ENCODE measurements around the gene NUDT22.

The NUDT22 gene

GRCh38 chr11:64229090-64229743 lies 3.1 kb downstream of the NUDT22 start:
- no peak for DNase-seq (ENCODE audit: low read depth)

- DNase-seq (ENCODE audit: low read depth) = no peak
These were observed 3.7 kb downstream of the NUDT22 start for GRCh38 chr11:64229744-64230170.

DNA sequence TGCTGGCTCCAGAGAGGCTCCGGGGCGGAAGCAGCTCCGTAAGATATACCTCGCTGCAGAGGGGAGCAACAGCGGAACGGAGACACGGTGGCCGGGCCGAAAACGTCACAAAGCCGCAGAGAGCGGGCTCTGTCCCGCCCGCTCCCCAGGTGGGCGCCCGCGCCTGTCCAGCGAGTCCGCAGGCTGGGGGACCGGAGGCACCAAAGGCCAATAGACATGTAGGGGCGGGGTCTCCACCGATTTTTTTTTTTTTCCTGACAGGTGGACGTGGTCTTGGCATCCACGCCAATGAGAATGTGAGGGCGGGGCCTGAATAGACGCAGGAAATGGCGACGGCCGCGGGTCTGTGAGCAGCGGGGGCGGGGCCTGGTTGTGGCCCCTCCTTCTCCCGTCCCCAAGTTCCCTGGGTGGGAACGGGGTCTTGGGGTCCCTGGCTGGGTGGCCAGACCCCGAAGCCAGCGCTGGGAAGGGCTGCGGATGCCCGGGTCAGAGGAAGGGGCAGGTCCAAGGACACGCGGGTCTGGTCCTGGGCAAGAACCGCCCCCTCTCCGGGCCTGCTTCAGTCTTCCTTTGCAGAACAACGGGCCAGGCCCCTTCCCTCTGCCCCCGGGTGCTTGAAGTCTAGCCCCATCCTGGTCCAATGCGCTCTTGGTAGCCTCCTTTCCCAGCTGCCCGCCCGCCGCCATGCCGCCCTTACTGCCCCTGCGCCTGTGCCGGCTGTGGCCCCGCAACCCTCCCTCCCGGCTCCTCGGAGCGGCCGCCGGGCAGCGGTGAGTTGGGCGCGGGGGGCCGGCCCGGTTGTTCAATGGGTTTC lies 4.3 kb downstream of the NUDT22 start, which contains the start of gene DNAJC4:
Gene DNAJC4, plus strand, starts transcription at position 378 of the 814 bp plus-strand sequence. Its CDS starts 307 bp downstream, at position 685.
- DNase-seq (ENCODE audit: low read depth) = peak; percentile 68

GRCh38 chr11:64230985-64231365 lies 4.9 kb downstream of the NUDT22 start:
- DNase-seq (ENCODE audit: low read depth) = no peak

DNA sequence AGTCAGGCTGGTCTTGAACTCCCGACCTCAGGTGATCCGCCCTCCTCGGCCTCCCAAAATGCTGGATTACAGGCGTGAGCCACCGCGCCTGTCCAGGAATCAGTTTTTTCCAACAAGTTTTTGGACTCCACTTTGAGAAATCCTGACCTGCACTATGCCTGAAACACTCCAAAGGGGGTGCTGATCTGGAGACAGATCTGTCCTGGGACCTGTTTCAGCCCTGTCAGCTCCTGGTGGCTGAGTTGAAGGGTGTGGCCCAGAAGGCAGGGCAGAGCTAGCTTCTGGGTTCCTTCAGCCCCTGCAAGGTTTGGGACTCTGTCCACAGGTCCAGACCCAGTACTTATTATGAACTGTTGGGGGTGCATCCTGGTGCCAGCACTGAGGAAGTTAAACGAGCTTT lies 5.5 kb downstream of the NUDT22 start:
- no peak for DNase-seq (ENCODE audit: low read depth)

- DNase-seq (ENCODE audit: low read depth) = no peak
These were observed 6.3 kb downstream of the NUDT22 start for GRCh38 chr11:64232182-64232966.

DNA sequence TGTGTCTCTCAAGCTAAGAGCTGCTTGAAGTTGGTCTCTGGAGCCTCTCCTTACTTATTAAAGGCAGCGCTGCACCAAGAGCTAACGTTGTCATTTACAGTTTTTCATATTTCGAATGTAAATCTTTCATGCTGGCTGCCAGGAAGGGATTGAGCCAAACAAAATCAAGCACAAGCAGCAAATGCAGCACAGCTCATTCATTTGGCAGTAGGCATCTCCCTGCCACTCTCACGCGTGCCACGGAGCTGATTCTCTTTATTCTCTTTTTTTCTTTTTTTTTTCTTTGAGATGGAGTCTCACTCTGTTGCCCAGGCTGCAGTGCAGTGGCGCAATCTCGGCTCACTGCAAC lies 6.9 kb downstream of the NUDT22 start:
- DNase-seq (ENCODE audit: low read depth) = no peak

GRCh38 chr11:64233913-64234586 lies 8.0 kb downstream of the NUDT22 start, which contains the start of gene VEGFB:
VEGFB (plus strand) TSS chr11:64234584; CDS start chr11:64234834, 250 bp downstream.
- DNase-seq (ENCODE audit: low read depth) = peak; percentile 42

DNA sequence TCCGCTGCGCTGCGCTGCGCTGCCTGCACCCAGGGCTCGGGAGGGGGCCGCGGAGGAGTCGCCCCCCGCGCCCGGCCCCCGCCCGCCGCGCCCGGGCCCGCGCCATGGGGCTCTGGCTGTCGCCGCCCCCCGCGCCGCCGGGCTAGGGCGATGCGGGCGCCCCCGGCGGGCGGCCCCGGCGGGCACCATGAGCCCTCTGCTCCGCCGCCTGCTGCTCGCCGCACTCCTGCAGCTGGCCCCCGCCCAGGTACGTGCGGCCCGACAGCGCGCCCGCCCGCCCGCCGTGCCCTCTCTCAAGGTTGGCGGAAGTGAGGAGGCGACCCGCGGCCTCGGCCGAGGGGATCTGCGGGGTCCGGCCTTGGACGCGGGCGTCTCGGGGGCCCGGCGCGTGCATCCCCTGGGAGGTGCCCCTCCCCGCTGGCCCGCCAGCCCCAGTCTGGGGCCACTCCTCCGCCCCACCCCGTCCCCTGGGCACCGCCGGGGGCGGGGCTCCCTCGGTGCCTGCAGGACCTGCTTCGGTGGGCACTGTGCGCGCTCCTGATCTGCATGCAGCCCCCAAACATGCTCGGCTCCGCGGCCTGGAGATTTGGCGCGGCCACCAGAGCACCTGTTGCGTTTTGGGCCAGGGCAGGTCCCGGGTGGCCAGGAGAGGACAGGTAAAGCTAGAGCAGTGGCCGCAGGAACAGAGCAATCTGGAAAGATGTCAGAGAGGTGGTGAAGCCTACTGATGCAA lies 8.7 kb downstream of the NUDT22 start:
- DNase-seq (ENCODE audit: low read depth) = no peak

DNA sequence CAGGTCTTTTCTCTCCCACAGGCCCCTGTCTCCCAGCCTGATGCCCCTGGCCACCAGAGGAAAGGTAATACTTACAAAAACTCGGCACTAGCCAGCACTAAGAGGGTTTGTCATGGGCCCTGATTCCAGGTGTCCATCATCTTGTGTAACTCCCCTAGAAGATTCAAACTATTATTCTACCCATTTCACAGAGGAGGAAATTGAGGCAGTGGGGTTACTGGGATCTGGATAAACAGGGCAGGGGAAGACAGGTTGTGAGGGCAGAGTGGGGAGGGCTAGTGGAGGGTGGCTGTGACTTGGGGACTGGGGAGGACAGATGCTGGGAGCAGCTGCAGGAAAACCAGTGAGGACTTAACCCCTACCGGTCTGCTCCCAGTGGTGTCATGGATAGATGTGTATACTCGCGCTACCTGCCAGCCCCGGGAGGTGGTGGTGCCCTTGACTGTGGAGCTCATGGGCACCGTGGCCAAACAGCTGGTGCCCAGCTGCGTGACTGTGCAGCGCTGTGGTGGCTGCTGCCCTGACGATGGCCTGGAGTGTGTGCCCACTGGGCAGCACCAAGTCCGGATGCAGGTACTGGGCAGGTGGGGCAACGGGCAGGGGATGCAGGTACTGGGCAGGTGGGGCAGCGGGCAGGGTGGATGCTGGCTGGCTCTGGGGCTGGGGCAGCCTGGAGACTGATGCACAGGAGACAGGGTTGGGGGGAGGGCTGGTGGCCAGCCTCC lies 9.5 kb downstream of the NUDT22 start:
- no peak for DNase-seq (ENCODE audit: low read depth)

DNA sequence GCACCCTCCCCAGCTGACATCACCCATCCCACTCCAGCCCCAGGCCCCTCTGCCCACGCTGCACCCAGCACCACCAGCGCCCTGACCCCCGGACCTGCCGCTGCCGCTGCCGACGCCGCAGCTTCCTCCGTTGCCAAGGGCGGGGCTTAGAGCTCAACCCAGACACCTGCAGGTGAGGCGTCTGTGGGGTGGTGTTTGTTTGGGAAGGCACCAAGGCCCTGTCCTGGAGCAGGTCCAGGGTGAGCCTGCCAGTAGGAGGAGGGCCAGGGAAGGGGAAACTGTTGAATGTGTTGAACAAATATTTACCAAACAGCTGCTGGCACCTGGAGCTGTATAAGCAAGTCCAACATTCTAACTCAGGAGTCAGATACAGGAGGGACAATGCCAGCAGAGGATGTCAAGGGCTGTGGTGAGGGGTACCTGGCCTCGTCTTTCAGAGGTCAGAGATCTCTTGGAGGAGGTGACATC lies 11.4 kb downstream of the NUDT22 start:
- DNase-seq (ENCODE audit: low read depth) = no peak

GRCh38 chr11:64238076-64238475 lies 12.0 kb downstream of the NUDT22 start:
- no peak for DNase-seq (ENCODE audit: low read depth)

- no peak for DNase-seq (ENCODE audit: low read depth)
These were observed 12.9 kb downstream of the NUDT22 start for GRCh38 chr11:64238999-64239398.

DNA sequence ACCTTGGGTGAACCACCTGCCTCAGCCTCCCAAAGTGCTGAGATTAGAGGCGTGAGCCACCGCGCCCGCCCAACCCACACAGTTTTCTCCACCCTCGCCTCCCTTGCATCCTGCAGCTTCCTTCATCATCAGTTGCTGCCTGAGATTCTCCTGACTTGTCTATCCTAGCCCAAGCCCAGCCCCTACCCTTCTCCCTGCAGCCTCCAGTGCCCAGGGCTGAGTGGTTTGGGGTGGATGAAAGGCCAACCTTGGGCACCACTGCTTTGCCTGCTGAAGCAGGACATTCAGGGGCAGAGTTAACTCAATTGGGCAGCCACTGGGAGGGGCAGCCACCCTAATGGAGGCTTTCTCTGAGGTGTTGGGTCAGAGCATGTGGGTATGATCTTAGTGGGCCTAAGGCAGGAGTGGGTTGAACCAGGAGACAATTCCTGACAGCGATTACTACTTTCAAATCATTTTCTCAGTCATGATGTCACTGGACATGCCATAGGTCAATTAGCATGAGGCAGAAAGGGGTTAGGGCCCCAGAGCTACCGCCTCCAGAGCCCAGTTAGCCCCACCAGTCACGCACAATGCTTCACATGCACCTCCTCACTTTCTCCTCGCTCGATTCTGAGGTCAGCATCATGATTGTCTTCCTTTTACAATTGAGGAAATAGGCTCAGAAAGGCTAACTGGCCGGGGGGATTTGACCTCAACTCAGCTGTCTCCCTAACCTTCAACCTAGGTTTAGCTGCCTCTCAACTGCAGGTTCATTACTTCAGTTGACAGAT lies 13.8 kb downstream of the NUDT22 start:
- DNase-seq (ENCODE audit: low read depth) = no peak

DNA sequence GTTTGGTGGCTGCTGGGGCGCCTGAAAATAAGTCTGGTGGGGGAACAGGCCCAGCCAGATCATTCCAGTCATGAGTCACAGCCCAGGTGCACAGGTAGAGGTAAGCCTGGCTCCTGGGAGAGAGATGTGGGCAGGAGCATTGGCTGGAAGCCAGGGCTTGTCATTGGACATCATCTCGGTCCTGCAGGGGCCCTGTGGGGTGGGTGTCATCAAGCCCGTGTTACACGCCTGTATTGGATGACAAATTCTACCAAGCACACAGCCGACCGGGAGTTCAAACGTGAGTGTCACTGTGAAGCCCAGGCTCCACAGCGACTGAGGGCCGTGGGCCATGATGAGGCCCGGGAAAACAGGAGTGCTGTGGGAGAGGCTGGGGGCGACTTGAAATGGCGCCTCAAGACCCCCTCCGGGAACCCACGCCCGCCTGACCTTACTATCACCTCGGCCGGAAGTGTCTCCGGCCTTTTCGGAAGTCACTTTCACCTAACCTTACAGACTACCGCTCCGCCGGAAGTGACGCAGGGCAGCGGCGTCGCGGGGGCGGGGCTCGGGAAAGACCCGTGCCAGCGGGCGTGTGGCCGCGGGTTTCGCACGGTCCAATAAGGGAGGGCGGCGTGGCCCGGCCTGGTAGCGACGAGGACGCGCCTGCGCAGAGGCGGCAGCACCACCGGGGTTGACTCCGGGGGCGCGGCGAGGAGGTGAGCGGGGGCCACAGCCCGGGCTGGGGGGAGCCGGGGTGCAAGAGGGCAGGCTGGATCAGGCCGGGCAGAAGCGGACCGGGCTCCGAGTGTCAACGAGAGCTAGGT lies 14.6 kb downstream of the NUDT22 start, which contains the start of gene FKBP2:
Gene FKBP2, plus strand, starts transcription at position 661 of the 806 bp plus-strand sequence. CDS start 1,293 bp downstream, outside the sequence.
- peak; percentile 96 for DNase-seq (ENCODE audit: low read depth)

DNA sequence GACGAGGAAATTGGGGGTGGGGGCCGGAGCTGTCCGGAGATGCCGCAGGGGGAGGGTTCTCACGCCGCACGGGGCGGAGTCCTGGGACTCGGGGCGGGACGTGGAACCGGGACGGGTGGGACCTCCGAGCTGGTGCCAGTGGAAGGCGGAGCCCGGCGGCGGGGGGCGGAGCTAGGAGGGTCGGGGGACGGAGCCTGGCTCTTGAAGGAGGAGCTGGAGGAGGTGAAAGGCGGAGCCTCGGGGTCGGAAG lies 15.1 kb downstream of the NUDT22 start:
- DNase-seq (ENCODE audit: low read depth) = peak; percentile 99

DNA sequence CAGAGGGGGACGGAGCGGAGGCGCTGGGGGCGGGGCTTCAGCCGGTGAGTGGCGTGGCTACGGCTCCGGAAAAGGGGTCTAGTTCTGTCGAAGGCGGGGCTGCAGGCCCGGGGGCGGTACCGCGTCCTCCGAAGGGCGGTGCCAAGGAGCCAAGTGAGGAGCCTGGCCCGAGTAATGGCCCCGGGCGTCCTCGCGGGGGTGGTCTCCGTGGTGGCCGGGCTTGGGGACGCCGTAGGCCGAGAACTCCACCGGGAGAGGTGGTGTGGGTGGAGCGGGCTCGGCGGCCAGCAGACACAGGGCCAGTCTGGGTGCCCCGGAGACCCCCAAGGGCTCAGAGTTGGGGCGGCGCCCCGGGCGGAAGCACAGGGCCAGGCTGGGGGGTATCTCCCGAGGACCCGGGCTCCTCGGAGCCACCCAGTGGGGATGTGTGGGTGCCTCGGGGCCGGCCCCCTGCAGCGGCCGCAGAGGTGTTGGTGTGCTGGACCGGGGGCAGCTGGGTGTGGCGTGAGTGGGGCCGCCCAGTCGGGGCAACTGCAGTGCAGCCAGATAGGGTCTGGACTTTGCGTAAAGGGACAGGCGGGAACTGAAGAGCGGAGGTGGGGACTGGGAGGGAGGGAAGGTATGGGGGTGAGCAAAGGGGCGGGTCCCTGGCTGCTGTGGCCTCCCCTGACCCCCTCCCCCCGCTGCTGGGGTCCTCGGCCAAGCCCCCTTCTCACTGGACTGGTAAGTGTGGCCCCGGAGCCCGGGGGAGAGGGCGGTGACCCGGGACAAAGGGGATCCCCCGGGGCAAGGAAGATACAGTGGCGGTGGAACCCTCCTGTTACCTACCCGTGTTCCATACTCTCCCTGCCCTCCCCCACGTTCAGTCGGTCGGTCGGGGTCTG lies 15.7 kb downstream of the NUDT22 start:
- no peak for DNase-seq (ENCODE audit: low read depth)

- no peak for DNase-seq (ENCODE audit: low read depth)
These were observed 17.3 kb downstream of the NUDT22 start for GRCh38 chr11:64243236-64243854.

All from stimulated activated CD8-positive, alpha-beta memory T cell treated with anti-CD3 and anti-CD28 coated beads, Interleukin-15, amount 100 ng/mL, for 24 hours (primary cell).